HepG2 (cell line): ENCODE data around the gene GOLGA6C. TPM values are rescaled to one million over a fixed set of nuclear protein-coding genes. Genes with fewer than 3 reads are reported as not detected.
A peak's percentile ranks its signal among the peaks of the same experiment; 100 is the strongest.
"Not testable (repeated sequence)": the region's sequence is repeated elsewhere in the genome, so short reads cannot be mapped to it uniquely, and the experiment has no call there.

Source experiments
- ATAC-seq: fragments of 200-7000 bp; cut with Tn5 transposase; 3 replicates; pipeline ENCODE4 v1.9.1; 2020; ENCODE audit warnings: mild to moderate bottlenecking, moderate library complexity
- BruUV-seq: library from RNA; stranded (reverse); fragments of 400-500 nt; replicated peaks from 2 replicates; lab custom pipeline; 2021; lab: Mats Ljungman, UMichigan
- CTCF ChIA-PET: fragments of 300-600 bp; formaldehyde crosslinking; extraction: SDS; loops from one replicate; lab custom pipeline; 2021; ENCODE audit warnings: low total read pairs, inconsistent platforms, low intra/inter-chr PET ratio; lab: Yijun Ruan, JAX
- POLR2A ChIA-PET: fragments of 350-600 bp; sonication (Branson Sonifier 250); formaldehyde crosslinking; loops from one replicate; lab custom pipeline; 2020; ENCODE audit warnings: antibody characterized with exemption, inconsistent platforms; lab: Yijun Ruan, JAX
- DNase-seq: peaks from one replicate; pipeline ENCODE4 v3.0.0-alpha.2; 2015; ENCODE audit warnings: low spot score
- FAIRE-seq: peaks from 3 replicates; lab custom pipeline; 2011; peaks lifted over from hg19 to GRCh38; lab: Jason Lieb, UNC
- H2AFZ ChIP-seq: one replicate; pipeline ENCODE4 v1.6.1; 2011; ENCODE audit warnings: low read length, inconsistent platforms
- H3K27ac ChIP-seq: fragments of 300-600 bp; 3 replicates; pipeline ENCODE4 v1.8.0; 2011; ENCODE audit warnings: mixed run types, mild to moderate bottlenecking, mixed read lengths, low read length, inconsistent platforms; ENCODE audit not compliant: insufficient read depth; ENCODE audit errors: extremely low read length
- H3K27me3 ChIP-seq, 2 experiments: fragments of 200-600 bp in 1 of 2; 2 replicates in 1 of 2; 3 replicates in 1 of 2; pipeline versions ENCODE4 v1.6.0 to v1.8.0; 2011; ENCODE audit warnings: low read length in 2 of 2, mild to moderate bottlenecking in 2 of 2, moderate library complexity in 2 of 2, inconsistent platforms in 1 of 2; ENCODE audit not compliant: insufficient read depth in 2 of 2, control insufficient read depth in 1 of 2
- H3K36me3 ChIP-seq, 2 experiments: fragments of 200-600 bp in 1 of 2; replicated peaks in 1 of 2; 2 replicates in 1 of 2; 3 replicates in 1 of 2; pipeline versions ENCODE4 v1.5.1 to v1.8.0; 2011; ENCODE audit warnings: low read length in 2 of 2, inconsistent platforms in 1 of 2; ENCODE audit not compliant: insufficient read depth in 2 of 2, control insufficient read depth in 1 of 2
- H3K4me1 ChIP-seq: 2 replicates; pipeline ENCODE4 v1.5.1; 2012; ENCODE audit warnings: low read length, inconsistent platforms; ENCODE audit not compliant: insufficient read depth
- H3K4me2 ChIP-seq: 2 replicates; pipeline ENCODE4 v1.6.0; 2011; ENCODE audit warnings: low read depth, low read length, inconsistent platforms
- H3K4me3 ChIP-seq, 3 experiments: fragments of 200-600 bp in 1 of 3; sonication (generic), shearing (Covaris generic) in 1 of 3; replicated peaks in 1 of 3; 2 replicates each; pipeline ENCODE4 v1.5.1; 2011 to 2016; ENCODE audit warnings: low read length in 3 of 3, inconsistent platforms in 2 of 3, low read depth in 2 of 3, mild to moderate bottlenecking in 2 of 3, control low read depth in 1 of 3, mixed read lengths in 1 of 3; ENCODE audit not compliant: insufficient read depth in 1 of 3
- H3K79me2 ChIP-seq: one replicate; pipeline ENCODE4 v1.6.1; 2011; ENCODE audit warnings: low read length, inconsistent platforms; ENCODE audit not compliant: insufficient read depth
- H3K9ac ChIP-seq: 2 replicates; pipeline ENCODE4 v1.6.0; 2011; ENCODE audit warnings: mild to moderate bottlenecking, low read depth, low read length, inconsistent platforms; ENCODE audit not compliant: insufficient read depth
- H3K9me3 ChIP-seq: 2 replicates; pipeline ENCODE4 v1.5.1; 2012; ENCODE audit warnings: mild to moderate bottlenecking, low read length
- H4K20me1 ChIP-seq: 2 replicates; pipeline ENCODE4 v1.6.0; 2011; ENCODE audit warnings: inconsistent platforms, mild to moderate bottlenecking, low read length, moderate library complexity; ENCODE audit not compliant: insufficient read depth
- EP300 ChIP-seq, 3 experiments: sonication (generic) in 1 of 3; formaldehyde crosslinking in 1 of 3; IDR thresholded peaks; 2 replicates each; pipeline versions ENCODE4 v1.5.1 to v1.6.1; 2011 to 2020; ENCODE audit warnings: low read depth in 2 of 3, low read length in 2 of 3, borderline replicate concordance in 1 of 3, improper control_type of control experiment in 1 of 3, mild to moderate bottlenecking in 1 of 3, missing genetic modification reagents in 1 of 3, moderate library complexity in 1 of 3
- FOXO1 ChIP-seq: sonication (generic); formaldehyde crosslinking; IDR thresholded peaks from 2 replicates; pipeline ENCODE4 v1.4.0; 2020; ENCODE audit warnings: missing genetic modification reagents
- KDM2A ChIP-seq: sonication (generic); formaldehyde crosslinking; IDR thresholded peaks from 2 replicates; pipeline ENCODE4 v1.4.0; 2020; ENCODE audit warnings: low read depth, missing genetic modification reagents, borderline replicate concordance
- NFYC ChIP-seq: IDR thresholded peaks from 2 replicates; pipeline ENCODE4 v1.6.1; 2016; ENCODE audit warnings: missing genetic modification reagents, missing compliant biosample characterization
- REL ChIP-seq: sonication (generic); formaldehyde crosslinking; conservative IDR thresholded peaks from 2 replicates; pipeline ENCODE4 v1.8.0; 2022; ENCODE audit warnings: mild to moderate bottlenecking, missing genetic modification reagents, moderate library complexity
- SMAD3 ChIP-seq: sonication (generic); formaldehyde crosslinking; IDR thresholded peaks from 2 replicates; pipeline ENCODE4 v1.4.0; 2020; ENCODE audit warnings: missing genetic modification reagents
- SMYD3 ChIP-seq: sonication (generic); formaldehyde crosslinking; IDR thresholded peaks from 2 replicates; pipeline ENCODE4 v1.8.1; 2023; ENCODE audit warnings: mild to moderate bottlenecking, missing genetic modification reagents
- SOX13 ChIP-seq, 3 experiments: fragments of 450-650 bp in 1 of 3; sonication (generic) in 1 of 3; formaldehyde crosslinking in 1 of 3; IDR thresholded peaks in 2 of 3; conservative IDR thresholded peaks in 1 of 3; 2 replicates each; pipeline versions ENCODE4 v1.5.0 to v1.6.1; 2016 to 2020; ENCODE audit warnings: antibody characterized with exemption in 1 of 3, mild to moderate bottlenecking in 1 of 3, missing compliant biosample characterization in 1 of 3, missing genetic modification reagents in 1 of 3, moderate library complexity in 1 of 3
- SRF ChIP-seq: IDR thresholded peaks from 2 replicates; pipeline ENCODE4 v1.6.1; 2011; ENCODE audit warnings: mild to moderate bottlenecking, low read depth, low read length, moderate library complexity
- TP53 ChIP-seq: sonication (generic); formaldehyde crosslinking; conservative IDR thresholded peaks from 2 replicates; pipeline ENCODE4 v1.4.0; 2020; ENCODE audit warnings: missing genetic modification reagents
- WGBS: methylation state at CpG from one replicate; pipeline ENCODE4 v1.1.6; 2017; ENCODE audit warnings: low lambda C conversion rate; 5-methylcytosine and 5-hydroxymethylcytosine counted together
- in situ Hi-C: cut with HindIII; loops from 2 replicates; pipeline ENCODE4 v1.10.0; 2017; ENCODE audit warnings: low pct_unique_long_range_greater_than_20kb; ENCODE audit not compliant: extremely low pct_ligation_motif_present
- intact Hi-C: fragments of 100-400 bp; cut with micrococcal nuclease; formaldehyde crosslinking; loops from one replicate; pipeline ENCODE4 v1.10.0; 2022; ENCODE audit not compliant: unreplicated experiment
- polyA plus RNA-seq, 8 experiments: library from polyadenylated mRNA; depleted of rRNA in 3 of 8; stranded (reverse) in 7 of 8; unstranded in 1 of 8; fragments of >200 nt; fragmentation: Illumina TruSeq in 4 of 8; extraction: Trizol in 4 of 8; gene quantifications; 2 replicates each; pipeline versions ENCODE4 v1.2.1 to v1.2.3, GENCODE V29; 2011 to 2016; ENCODE audit warnings: low read depth in 4 of 8, missing spikeins in 1 of 8, mixed read lengths in 1 of 8; ENCODE audit not compliant: insufficient read depth in 1 of 8
- total RNA-seq, 5 experiments: library from RNA; depleted of rRNA; stranded (reverse); fragments of >200 nt; fragmentation: Illumina TruSeq; extraction: Trizol; gene quantifications; 2 replicates each; pipeline ENCODE4 v1.2.3, GENCODE V29; 2016; ENCODE audit warnings: low read depth in 1 of 5
- TF ChIP-seq, protein P1 (sequence below): sonication (generic); formaldehyde crosslinking; conservative IDR thresholded peaks from 2 replicates; pipeline ENCODE4 v1.8.1; 2023; ENCODE audit warnings: missing genetic modification reagents
- TF ChIP-seq, protein P2 (sequence below): sonication (generic); formaldehyde crosslinking; IDR thresholded peaks from 2 replicates; pipeline ENCODE4 v1.4.0; 2020; ENCODE audit warnings: missing genetic modification reagents, mild to moderate bottlenecking, borderline replicate concordance

Gene GOLGA6C
- total and polyA plus RNA-seq, 2 of the 13 experiments (the other 11 are each of a cell fraction or from before 2014, with no cell fraction given), result not detected

DNA sequence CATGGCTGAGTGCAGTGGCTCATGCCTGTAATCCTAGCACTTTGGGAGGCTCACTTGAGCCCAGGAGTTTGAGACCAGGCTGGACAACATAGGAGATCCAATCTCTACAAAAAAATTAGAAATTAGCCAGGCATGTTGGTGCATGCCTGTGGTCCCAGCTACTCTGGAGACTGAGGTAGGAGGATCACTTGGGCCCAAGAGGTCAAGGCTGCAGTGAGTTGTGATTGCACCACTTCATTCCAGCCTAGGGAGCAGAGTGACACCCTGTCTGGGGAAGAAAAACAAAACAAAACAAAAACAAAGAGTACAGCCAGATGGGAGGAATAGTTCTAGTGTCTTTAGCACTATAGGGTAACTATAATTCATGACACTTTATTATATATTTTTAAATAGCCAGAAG is 51.6 kb downstream of the GOLGA6C start (continued):
- TF ChIP-seq EP300 (IDR thresholded peaks at IDR 0.05; ENCODE audit: low read depth in 2 of 2, low read length in 2 of 2) (peak in 1 of 2 experiments; percentile 13; a peak in 1 of 4 replicates), EP300 (CRISPR knock-in tag; IDR thresholded peaks at IDR 0.05; ENCODE audit: borderline replicate concordance) (no peak)

DNA sequence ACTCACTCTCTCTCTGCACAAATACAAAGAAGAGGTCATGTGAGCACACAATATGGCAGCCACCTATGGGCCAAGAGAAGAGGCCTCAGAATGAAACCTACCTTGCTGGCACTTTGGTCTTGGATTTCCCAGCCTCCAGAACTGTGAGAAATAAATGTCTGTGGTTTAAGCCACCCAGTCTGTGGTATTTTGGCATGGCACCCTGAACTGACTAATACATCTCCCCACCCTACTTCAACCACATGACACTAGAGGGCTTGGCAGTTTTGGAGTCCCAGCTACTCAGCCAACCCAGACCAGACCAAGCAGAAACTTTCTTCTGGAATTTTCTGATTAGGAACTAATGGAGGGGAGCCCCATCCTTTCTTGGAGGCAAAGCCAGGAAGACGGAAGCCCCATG is 54.4 kb downstream of the GOLGA6C start:
- H2AFZ ChIP-seq, DNase-seq, H4K20me1 ChIP-seq, H3K79me2 ChIP-seq, POLR2A ChIA-PET, BruUV-seq, in situ Hi-C loops, H3K36me3 ChIP-seq, H3K27ac ChIP-seq, H3K4me2 ChIP-seq, H3K4me3 ChIP-seq, H3K9ac ChIP-seq, ATAC-seq, CTCF ChIA-PET, H3K9me3 ChIP-seq, FAIRE-seq, intact Hi-C loops: not testable (repeated sequence)
- 80% methylated on average over 1 of the region's 1 CpG for WGBS
- H3K4me1 ChIP-seq, result peaks cover 24% of the 10 kb centered on the region
- peaks cover 0 to 13% of the 10 kb centered on the region in 2 experiments; a peak in 2 of 5 replicates for H3K27me3 ChIP-seq

DNA sequence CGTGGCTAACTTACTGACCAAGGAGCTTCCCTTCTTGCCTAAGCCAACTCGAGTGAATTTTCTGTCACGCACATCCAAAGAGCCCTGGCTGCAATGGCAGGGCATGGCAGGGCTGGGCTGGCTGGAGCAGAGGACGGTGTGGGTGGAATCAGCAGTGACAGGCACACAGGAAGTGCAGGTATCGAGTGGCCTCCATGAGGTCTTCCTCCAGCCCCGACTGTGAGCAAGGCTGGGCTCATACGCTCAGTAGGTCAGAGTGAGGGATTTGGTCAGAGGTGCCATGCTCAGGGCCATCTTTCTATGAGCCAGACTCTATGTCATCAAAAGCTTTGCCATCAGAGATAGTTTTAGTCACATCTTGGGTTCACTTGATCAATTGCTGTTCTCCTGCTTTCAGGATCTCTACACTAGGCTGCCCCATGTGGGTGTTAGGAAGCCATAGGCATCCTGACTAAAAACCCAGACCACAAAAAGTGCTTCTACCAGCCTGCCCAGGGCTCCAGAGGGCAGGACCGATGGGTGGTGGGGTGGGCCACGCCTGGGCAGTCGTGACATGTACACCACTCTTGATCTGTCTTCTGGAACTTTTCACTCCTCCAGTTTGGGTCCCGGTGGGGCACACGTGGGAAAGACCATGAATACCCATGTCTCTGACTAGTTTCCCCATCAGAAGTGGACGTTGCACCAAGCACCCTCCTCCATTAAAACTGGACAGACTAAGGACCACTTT is 55.1 kb downstream of the GOLGA6C start:
- Histone ChIP-seq H3K79me2 (no peaks in the 10 kb centered on the region), H3K9me3 (no peaks in the 10 kb centered on the region), H3K9ac (no peak overlapping the region), H3K4me1 (peaks cover 16% of the 10 kb centered on the region), H3K27ac (no peak overlapping the region), H4K20me1 (no peaks in the 10 kb centered on the region), H3K27me3 (peaks cover 0 to 9% of the 10 kb centered on the region in 2 experiments; a peak in 2 of 5 replicates), H2AFZ (no peak overlapping the region), H3K4me3 (no peak overlapping the region), H3K4me2 (no peak overlapping the region), H3K36me3 (no peaks in the 10 kb centered on the region)
- no peak for FAIRE-seq
- no peak for ATAC-seq
- POLR2A ChIA-PET, result no interaction called here
- 21% methylated on average over 8 of the region's 13 CpGs for WGBS
- in situ Hi-C loops, result no loop called here
- DNase-seq, result no peak
- intact Hi-C loops, result no loop called here
- CTCF ChIA-PET, result no interaction called here
- no TSS peak for BruUV-seq
- TF ChIP-seq REL (CRISPR knock-in tag) (no peak), KDM2A (CRISPR knock-in tag) (no peak), FOXO1 (no peak), SRF (no peak), SMAD3 (CRISPR knock-in tag) (no peak), SMYD3 (CRISPR knock-in tag) (no peak), SOX13 (IDR thresholded peaks at IDR 0.05) (no peak), SOX13 (CRISPR knock-in tag; conservative IDR thresholded peaks at IDR 0.05 in 1 of 2, IDR thresholded peaks at IDR 0.05 in 1 of 2) (no peak), NFYC (no peak), TP53 (CRISPR knock-in tag) (no peak)
- TF ChIP-seq, protein P1, sequence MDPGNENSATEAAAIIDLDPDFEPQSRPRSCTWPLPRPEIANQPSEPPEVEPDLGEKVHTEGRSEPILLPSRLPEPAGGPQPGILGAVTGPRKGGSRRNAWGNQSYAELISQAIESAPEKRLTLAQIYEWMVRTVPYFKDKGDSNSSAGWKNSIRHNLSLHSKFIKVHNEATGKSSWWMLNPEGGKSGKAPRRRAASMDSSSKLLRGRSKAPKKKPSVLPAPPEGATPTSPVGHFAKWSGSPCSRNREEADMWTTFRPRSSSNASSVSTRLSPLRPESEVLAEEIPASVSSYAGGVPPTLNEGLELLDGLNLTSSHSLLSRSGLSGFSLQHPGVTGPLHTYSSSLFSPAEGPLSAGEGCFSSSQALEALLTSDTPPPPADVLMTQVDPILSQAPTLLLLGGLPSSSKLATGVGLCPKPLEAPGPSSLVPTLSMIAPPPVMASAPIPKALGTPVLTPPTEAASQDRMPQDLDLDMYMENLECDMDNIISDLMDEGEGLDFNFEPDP (CRISPR knock-in tag), result no peak
- TF ChIP-seq, protein P2, sequence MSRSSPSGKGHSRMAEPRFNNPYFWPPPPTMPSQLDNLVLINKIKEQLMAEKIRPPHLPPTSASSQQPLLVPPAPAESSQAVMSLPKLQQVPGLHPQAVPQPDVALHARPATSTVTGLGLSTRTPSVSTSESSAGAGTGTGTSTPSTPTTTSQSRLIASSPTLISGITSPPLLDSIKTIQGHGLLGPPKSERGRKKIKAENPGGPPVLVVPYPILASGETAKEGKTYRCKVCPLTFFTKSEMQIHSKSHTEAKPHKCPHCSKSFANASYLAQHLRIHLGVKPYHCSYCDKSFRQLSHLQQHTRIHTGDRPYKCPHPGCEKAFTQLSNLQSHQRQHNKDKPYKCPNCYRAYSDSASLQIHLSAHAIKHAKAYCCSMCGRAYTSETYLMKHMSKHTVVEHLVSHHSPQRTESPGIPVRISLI (CRISPR knock-in tag), result no peak
